ENCODE results near the gene HES4. TPM values are rescaled to one million over a fixed set of nuclear protein-coding genes. Genes with fewer than 3 reads are reported as not detected.
A peak's percentile ranks its signal among the peaks of the same experiment; 100 is the strongest.

The HES4 gene
- total and polyA plus RNA-seq, 4 donors = 13.5 to 47.9 (median 27.1) TPM

DNA sequence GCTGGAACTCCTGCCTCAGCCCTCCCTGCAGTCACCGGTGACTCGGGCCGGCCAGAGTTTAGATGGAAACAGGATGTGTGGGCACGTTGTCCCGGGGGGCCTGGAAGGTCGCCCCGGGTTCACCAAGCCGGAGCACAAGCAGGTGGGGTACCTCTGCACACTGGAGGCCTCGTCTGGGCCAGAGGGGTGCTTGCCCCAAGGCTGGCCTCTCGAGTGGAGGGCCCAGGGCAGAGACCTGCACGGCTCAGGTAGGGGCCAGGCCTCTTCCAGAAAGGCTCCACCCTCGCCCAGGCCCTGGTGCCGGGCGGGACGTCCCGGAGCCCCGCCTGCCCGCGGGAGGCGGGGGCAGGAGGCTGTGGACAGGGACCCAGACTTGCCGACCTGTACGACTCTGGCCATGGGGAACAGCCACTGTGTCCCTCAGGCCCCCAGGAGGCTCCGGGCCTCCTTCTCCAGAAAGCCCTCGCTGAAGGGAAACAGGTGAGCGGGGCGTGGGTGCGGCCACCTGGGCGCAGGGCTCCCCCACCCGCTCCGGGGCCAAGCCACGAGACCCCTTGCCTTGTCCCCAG lies 33.7 kb downstream of the HES4 start, which contains the start of gene PLEKHN1:
Gene PLEKHN1 (plus strand): TSS at position 348 of the 569 bp plus-strand sequence. CDS start 50 bp downstream, at position 398.
- ATAC-seq (ENCODE audit: insufficient read depth, low FRiP score) (peak; percentile 63), DNase-seq (no peak)
- peak within 1 kb of the TSS; percentile 59 for H3K4me3 ChIP-seq
- H3K36me3 ChIP-seq (ENCODE audit: control insufficient read depth in 4 of 4, insufficient read depth in 4 of 4, low read length in 4 of 4) = peaks cover 0 to 9% (median 0%) of the 10 kb centered on the region in 4 donors
- peaks cover 0 to 35% (median 16%) of the 10 kb centered on the region in 3 donors for H3K27me3 ChIP-seq (ENCODE audit: control insufficient read depth in 3 of 3, insufficient read depth in 3 of 3, low read length in 2 of 3)
- TF ChIP-seq CTCF (IDR thresholded peaks at IDR 0.05; ENCODE audit: control extremely low read depth, extremely low read depth) = no peak
- WGBS, 2 donors = 3 to 5% methylated on average over 29 to 31 of the region's 31 CpGs
- H3K9ac ChIP-seq (ENCODE audit: insufficient read depth in 1 of 2, low read length in 2 of 2) = no peak within 1 kb of the TSS
- peaks cover 0 to 16% (median 0%) of the 10 kb centered on the region in 5 donors for H3K4me1 ChIP-seq (ENCODE audit: control insufficient read depth in 5 of 5, insufficient read depth in 5 of 5, low read length in 5 of 5)
- H3K9me3 ChIP-seq (ENCODE audit: control insufficient read depth in 4 of 4, insufficient read depth in 3 of 4, low read length in 3 of 4) = no peaks in the 10 kb centered on the region
- peak within 1 kb of the TSS in 1 of 2 donors; percentile 49 for H3K27ac ChIP-seq (ENCODE audit: low read depth in 1 of 2, low read length in 1 of 2)

DNA sequence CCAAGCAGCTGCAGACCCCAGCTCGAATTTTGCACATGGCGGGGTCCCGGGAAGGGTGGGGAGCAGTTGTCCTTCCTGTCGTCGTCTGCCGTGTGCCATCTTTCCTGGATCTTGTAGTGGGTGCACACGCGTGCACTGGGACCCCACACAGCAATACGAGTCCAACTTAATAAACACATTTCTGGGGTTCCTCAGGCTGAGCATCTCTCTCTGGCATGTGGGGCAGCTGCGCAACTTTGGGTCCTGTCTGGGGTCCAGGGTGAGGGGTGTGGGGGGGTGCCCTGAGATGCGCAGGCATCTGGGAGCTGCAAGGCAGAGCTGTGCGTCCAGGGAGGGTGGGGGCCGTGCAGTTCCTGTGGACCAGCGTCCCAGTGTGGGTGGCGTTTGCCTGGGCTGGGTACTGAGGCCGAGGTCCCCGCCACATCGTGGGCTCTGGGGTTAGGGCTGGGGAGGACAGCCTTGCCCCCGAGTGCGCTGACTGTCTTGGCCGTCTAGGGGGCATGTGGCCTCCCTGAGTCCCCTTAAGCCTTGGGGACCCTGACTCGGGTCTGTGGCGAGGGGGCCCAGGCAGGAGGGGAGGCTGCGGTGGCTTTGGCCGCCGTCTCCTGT lies 34.3 kb downstream of the HES4 start:
- Histone ChIP-seq H3K9me3 (ENCODE audit: control insufficient read depth in 4 of 4, insufficient read depth in 3 of 4, low read length in 3 of 4) (no peaks in the 10 kb centered on the region), H3K36me3 (ENCODE audit: control insufficient read depth in 4 of 4, insufficient read depth in 4 of 4, low read length in 4 of 4) (peaks cover 0 to 9% (median 0%) of the 10 kb centered on the region in 4 donors), H3K27ac (ENCODE audit: low read depth in 1 of 2, low read length in 1 of 2) (no peak overlapping the region), H3K4me1 (ENCODE audit: control insufficient read depth in 5 of 5, insufficient read depth in 5 of 5, low read length in 5 of 5) (peaks cover 0 to 18% (median 0%) of the 10 kb centered on the region in 5 donors), H3K27me3 (ENCODE audit: control insufficient read depth in 3 of 3, insufficient read depth in 3 of 3, low read length in 2 of 3) (peaks cover 0 to 30% (median 16%) of the 10 kb centered on the region in 3 donors), H3K9ac (ENCODE audit: insufficient read depth in 1 of 2, low read length in 2 of 2) (no peak overlapping the region), H3K4me3 (no peak overlapping the region)
- no peak for DNase-seq
- WGBS, 2 donors = 75 to 78% methylated on average over 26 of the region's 26 CpGs
- TF ChIP-seq CTCF (IDR thresholded peaks at IDR 0.05; ENCODE audit: control extremely low read depth, extremely low read depth) = no peak
- no peak for ATAC-seq (ENCODE audit: insufficient read depth, low FRiP score)

DNA sequence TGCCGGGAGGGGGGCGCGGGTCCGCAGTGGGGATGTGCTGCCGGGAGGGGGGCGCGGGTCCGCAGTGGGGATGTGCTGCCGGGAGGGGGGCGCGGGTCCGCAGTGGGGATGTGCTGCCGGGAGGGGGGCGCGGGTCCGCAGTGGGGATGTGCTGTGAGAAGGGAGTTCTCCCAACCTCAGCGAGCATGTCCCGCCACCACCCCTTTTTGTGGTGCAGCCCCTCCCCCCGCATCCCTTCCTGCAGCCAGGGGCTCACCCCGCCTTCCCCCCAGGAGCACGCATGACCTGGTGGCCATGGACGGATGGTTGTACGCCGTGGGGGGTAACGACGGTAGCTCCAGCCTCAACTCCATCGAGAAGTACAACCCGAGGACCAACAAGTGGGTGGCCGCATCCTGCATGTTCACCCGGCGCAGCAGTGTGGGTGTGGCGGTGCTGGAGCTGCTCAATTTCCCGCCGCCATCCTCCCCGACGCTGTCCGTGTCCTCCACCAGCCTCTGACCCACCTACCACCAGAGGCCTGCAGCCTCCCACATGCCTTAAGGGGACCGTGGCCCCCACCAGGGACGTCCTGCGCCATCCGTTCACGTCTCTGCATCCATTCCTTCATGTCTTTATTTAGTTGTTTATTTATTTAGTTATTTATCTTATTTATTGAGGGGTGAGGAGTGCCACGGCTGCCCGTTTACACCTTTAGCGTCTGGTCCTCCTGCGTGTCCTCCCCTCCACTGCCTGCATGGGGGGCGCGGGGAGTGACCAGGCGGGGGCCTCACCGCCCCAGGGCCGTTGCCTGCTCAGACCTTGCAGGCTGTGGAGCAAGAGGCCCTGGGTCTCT lies 35.0 kb downstream of the HES4 start:
- Histone ChIP-seq H3K4me1 (ENCODE audit: control insufficient read depth in 5 of 5, insufficient read depth in 5 of 5, low read length in 5 of 5) (peaks cover 0 to 18% (median 0%) of the 10 kb centered on the region in 5 donors), H3K36me3 (ENCODE audit: control insufficient read depth in 4 of 4, insufficient read depth in 4 of 4, low read length in 4 of 4) (peaks cover 0 to 9% (median 0%) of the 10 kb centered on the region in 4 donors), H3K9me3 (ENCODE audit: control insufficient read depth in 4 of 4, insufficient read depth in 3 of 4, low read length in 3 of 4) (no peaks in the 10 kb centered on the region), H3K27me3 (ENCODE audit: control insufficient read depth in 3 of 3, insufficient read depth in 3 of 3, low read length in 2 of 3) (peaks cover 0 to 22% (median 11%) of the 10 kb centered on the region in 3 donors), H3K4me3 (no peak overlapping the region), H3K27ac (ENCODE audit: low read depth in 1 of 2, low read length in 1 of 2) (no peak overlapping the region), H3K9ac (ENCODE audit: insufficient read depth in 1 of 2, low read length in 2 of 2) (no peak overlapping the region)
- TF ChIP-seq CTCF (IDR thresholded peaks at IDR 0.05; ENCODE audit: control extremely low read depth, extremely low read depth) = no peak
- WGBS, 2 donors = 93 to 95% methylated on average over 36 to 41 of the region's 51 CpGs
- DNase-seq (no peak), ATAC-seq (ENCODE audit: insufficient read depth, low FRiP score) (no peak)
